HUES64 (cell line): ENCODE measurements around the gene ATP2A2.
"Not testable (repeated sequence)": the region's sequence is repeated elsewhere in the genome, so short reads cannot be mapped to it uniquely, and the experiment has no call there.

ENCODE experiments used
- H3K27ac ChIP-seq: 2 replicates; pipeline ENCODE4 v1.7.0; 2013; ENCODE audit warnings: low read depth, low read length, inconsistent platforms
- H3K27me3 ChIP-seq: 2 replicates; pipeline ENCODE4 v1.6.1; 2013; ENCODE audit warnings: mild to moderate bottlenecking, low read length; ENCODE audit not compliant: insufficient read depth
- H3K36me3 ChIP-seq: 2 replicates; pipeline ENCODE4 v1.6.1; 2013; ENCODE audit warnings: mild to moderate bottlenecking, low read length; ENCODE audit not compliant: insufficient read depth
- H3K4me1 ChIP-seq: 2 replicates; pipeline ENCODE4 v1.6.1; 2013; ENCODE audit warnings: mild to moderate bottlenecking, low read length, moderate library complexity; ENCODE audit not compliant: insufficient read depth
- H3K4me3 ChIP-seq: 2 replicates; pipeline ENCODE4 v1.5.1; 2013; ENCODE audit warnings: mild to moderate bottlenecking, low read length, moderate library complexity
- H3K9ac ChIP-seq: 2 replicates; pipeline ENCODE4 v1.6.1; 2013; ENCODE audit warnings: mild to moderate bottlenecking, low read depth, low read length
- H3K9me3 ChIP-seq: 2 replicates; pipeline ENCODE4 v1.6.1; 2013; ENCODE audit warnings: low read depth, low read length; ENCODE audit not compliant: insufficient read depth
- WGBS: fragments of 150-250, 120-280 bp; methylation state at CpG from one replicate; pipeline ENCODE4 v1.1.7; 2013; ENCODE audit warnings: missing lambda C conversion rate; 5-methylcytosine and 5-hydroxymethylcytosine counted together

Gene ATP2A2

DNA sequence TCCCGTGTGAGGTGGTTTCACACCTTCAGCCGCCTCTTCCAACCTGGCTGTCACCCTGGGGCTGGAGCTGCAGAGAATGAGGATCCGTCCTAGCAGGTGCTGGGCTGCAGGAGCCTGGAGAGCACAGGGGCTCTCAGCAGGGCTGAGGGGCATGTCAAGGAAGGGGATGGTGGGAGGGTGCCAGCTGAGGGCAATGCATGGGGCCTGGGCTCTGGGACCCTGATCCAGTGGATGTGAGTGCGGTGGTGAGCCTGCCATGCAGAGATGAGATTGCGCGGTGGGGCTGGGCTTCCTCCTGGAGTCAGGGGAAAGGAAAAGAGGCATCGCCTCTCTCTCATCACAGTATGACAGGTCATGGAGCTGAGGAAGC is 91.0 kb downstream of the ATP2A2 start:
- no peaks in the 10 kb centered on the region for H3K27me3 ChIP-seq
- H3K9me3 ChIP-seq, result no peaks in the 10 kb centered on the region
- 97% methylated on average over 7 of the region's 7 CpGs for WGBS
- H3K27ac ChIP-seq, result no peak overlapping the region
- H3K9ac ChIP-seq, result no peak overlapping the region
- H3K4me1 ChIP-seq, result no peaks in the 10 kb centered on the region
- no peak overlapping the region for H3K4me3 ChIP-seq
- H3K36me3 ChIP-seq, result peaks cover 59% of the 10 kb centered on the region

DNA sequence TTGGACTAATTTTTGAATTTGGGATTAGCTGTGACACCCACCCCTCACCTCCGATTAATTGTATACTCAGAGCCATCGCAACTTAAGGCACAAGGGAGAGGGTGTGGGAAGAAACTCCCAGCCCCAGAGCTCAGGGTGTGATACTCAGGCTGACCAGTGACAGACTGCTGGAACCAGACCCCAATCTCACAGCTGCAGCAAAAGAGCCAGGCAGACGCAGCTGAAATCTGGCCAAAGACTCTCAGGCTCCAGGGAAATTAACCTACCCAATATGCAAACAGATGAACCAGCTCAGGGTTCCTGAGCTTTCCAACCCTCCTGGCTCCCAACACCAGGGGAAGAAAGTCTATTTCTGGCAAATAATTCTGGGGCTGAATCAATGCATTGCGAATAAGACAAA is 92.0 kb downstream of the ATP2A2 start:
- H3K27me3 ChIP-seq, result no peaks in the 10 kb centered on the region
- no peaks in the 10 kb centered on the region for H3K4me1 ChIP-seq
- WGBS, result 97% methylated on average over 4 of the region's 4 CpGs
- H3K4me3 ChIP-seq, result no peak overlapping the region
- no peak overlapping the region for H3K27ac ChIP-seq
- H3K9ac ChIP-seq, result no peak overlapping the region
- H3K9me3 ChIP-seq, result no peaks in the 10 kb centered on the region
- H3K36me3 ChIP-seq, result peaks cover 68% of the 10 kb centered on the region

DNA sequence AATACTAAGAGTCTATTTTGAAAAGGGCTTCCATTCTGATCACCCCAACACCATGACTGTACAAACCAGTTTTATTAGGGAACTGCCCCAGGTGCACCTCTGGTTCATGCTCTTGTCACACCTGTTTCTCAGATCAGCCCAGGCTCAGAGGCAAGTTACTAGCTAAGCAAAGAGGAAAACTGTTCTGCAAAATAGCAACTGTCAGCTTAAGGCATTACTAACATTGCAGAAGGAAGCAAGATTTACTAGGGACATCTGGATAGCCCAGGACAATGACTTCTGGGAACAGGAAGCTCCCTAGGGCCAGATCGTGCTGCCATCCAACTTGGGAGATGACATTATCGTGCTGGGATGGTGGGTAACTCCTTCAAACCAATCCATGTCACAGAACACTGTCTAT is 92.4 kb downstream of the ATP2A2 start:
- Histone ChIP-seq H3K9me3 (no peaks in the 10 kb centered on the region), H3K27ac (no peak overlapping the region), H3K9ac (no peak overlapping the region), H3K4me3 (no peak overlapping the region), H3K27me3 (no peaks in the 10 kb centered on the region), H3K36me3 (peaks cover 72% of the 10 kb centered on the region), H3K4me1 (no peaks in the 10 kb centered on the region)
- WGBS, result 100% methylated on average over 2 of the region's 2 CpGs

DNA sequence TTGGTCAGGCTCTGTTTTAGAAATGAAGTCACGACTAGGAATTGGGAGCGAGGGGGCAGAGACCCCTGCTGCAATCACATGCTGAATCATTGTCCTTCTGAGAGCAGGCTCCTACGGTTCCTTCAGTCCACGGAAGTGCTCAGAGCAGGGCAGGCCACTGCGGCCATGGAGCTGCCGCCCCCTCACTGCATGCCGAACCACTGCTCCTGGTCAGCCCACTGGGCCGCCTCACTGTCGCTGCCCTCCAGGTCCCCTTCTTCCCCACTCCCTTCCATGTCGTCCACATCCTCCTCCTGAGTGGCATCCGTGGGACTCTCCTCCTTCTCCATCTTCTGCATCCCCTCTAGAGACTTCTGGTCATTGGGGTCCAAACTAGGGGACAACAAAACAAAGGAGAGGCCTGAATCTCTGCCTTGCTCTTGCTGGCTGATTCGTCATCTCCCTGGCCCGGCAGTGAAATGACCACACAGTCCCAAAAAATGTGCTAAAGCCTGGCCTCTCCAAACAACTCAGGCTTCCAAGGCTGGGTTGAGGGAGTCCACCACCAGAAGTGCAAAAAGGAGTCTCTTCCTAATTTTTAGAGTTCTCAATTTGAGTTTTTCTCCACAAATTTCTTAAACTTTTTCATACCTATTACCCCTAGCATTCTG is 93.0 kb downstream of the ATP2A2 start:
- 95% methylated on average over 13 of the region's 13 CpGs for WGBS
- H3K36me3 ChIP-seq, result peaks cover 78% of the 10 kb centered on the region

DNA sequence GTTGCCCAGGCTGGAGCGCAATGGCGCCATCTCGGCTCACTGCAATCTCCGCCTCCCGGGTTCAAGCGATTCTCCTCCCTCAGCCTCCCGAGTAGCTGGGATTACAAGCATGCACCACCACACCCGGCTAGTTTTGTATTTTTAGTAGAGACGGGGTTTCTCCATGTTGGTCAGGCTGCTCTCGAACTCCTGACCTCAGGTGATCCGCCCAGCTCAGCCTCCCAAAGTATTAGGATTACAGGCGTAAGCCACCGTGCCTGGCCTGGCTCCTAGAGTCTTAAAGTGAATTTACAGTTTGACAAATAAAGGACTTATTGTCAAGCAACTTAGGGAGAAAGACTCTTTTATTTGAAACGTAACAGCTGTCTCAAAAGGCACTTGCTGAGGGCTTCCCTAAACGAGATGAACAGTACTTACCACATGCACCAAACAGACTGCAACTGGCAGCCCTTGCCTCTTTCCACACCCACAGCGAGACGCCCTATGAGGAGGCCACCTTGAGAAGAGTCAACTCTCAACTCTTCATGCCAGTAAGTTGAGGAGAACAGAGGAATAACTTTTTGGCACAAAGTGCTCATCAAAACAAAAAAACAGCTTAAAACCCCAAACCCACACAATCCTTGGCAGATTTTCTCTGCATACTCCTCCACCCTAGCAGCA is 97.2 kb downstream of the ATP2A2 start:
- not testable (repeated sequence) for H3K27me3 ChIP-seq, H3K4me3 ChIP-seq, H3K4me1 ChIP-seq, H3K27ac ChIP-seq, H3K9ac ChIP-seq, H3K9me3 ChIP-seq
- 94% methylated on average over 17 of the region's 17 CpGs for WGBS
- H3K36me3 ChIP-seq, result peaks cover 94% of the 10 kb centered on the region

More for the DNA sequence above, 93.0 kb downstream of the ATP2A2 start:
- Histone ChIP-seq H3K27ac (no peak overlapping the region), H3K4me3 (no peak overlapping the region), H3K9me3 (no peaks in the 10 kb centered on the region), H3K9ac (no peak overlapping the region), H3K27me3 (no peaks in the 10 kb centered on the region), H3K4me1 (no peaks in the 10 kb centered on the region)

DNA sequence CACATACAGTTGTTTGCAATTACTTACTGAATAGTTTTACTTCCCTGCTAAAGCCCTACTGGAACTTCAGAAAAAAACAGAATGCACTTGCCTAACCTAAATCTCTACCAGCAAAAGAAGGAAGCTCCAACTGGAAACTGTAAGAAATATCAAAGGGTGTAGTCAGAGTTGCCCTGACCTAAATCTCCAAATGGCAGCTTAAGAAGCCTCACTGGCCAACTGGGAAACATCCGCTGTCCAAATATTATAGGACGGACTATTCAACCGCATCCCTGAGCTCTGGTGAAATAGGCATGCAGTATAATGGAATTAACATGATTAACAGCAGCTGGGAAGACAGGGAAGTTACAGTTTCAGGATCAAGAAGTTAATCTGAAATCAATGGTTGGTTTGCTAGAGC is 98.2 kb downstream of the ATP2A2 start:
- Histone ChIP-seq H3K9me3 (no peaks in the 10 kb centered on the region), H3K4me3 (no peak overlapping the region), H3K27ac (no peak overlapping the region), H3K9ac (no peak overlapping the region), H3K4me1 (no peaks in the 10 kb centered on the region), H3K36me3 (peaks cover 89% of the 10 kb centered on the region), H3K27me3 (no peaks in the 10 kb centered on the region)
- WGBS, result 97% methylated on average over 3 of the region's 3 CpGs

DNA sequence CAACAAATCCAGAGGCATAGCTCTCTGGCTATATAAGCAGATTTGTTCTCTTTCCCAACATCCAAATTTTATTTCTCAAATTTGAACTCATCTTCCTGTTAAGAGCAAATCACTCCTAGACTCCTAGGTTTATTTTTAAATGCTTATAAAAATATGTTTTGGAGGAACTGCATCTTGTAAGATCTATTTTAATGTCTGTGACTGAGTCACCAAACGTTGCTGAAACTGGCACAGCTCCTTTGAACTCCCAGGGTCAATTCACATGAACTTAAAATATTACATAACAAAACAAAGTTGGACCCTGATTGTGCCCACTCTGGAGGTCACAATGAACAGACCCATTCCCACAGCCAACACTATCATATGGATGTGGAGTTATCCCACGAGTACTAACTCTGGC is 98.6 kb downstream of the ATP2A2 start:
- Histone ChIP-seq H3K9ac (no peak overlapping the region), H3K9me3 (no peaks in the 10 kb centered on the region), H3K27ac (no peak overlapping the region), H3K36me3 (peaks cover 89% of the 10 kb centered on the region), H3K27me3 (no peaks in the 10 kb centered on the region), H3K4me3 (no peak overlapping the region), H3K4me1 (no peaks in the 10 kb centered on the region)
- WGBS, result 98% methylated on average over 2 of the region's 2 CpGs

DNA sequence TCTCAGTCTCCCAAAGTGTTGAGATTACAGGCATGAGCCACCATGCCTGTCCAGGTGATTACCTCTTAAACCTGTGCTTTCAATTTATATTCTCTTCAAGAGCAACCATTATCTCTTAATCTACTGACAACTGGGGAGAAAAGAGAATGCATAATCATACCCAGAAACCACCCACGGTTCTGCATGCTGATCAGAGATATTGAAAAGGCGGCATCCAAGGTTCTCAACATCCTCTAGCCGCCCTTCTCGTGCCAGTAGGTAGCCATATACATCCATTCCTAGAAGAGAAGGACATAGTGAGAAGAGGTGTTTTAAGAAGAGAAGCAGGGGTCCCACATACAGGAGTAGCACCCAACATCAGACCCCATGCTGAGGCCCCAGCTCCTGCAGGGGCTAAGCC is 101.6 kb downstream of the ATP2A2 start:
- Histone ChIP-seq H3K9ac (no peak overlapping the region), H3K9me3 (no peaks in the 10 kb centered on the region), H3K27ac (no peak overlapping the region), H3K4me1 (no peaks in the 10 kb centered on the region), H3K4me3 (no peak overlapping the region), H3K27me3 (no peaks in the 10 kb centered on the region), H3K36me3 (peaks cover 90% of the 10 kb centered on the region)
- 95% methylated on average over 4 of the region's 4 CpGs for WGBS
